Endothelial cell of umbilical vein (primary cell): Measurements from ENCODE around the gene ADM2. TPM values are rescaled to one million over a fixed set of nuclear protein-coding genes. Genes with fewer than 3 reads are reported as not detected.

Experiments used
- BruUV-seq: library from RNA; stranded (reverse); fragments of 400-500 nt; replicated peaks from 2 replicates; lab custom pipeline; 2021; lab: Mats Ljungman, UMichigan
- CTCF ChIA-PET: fragments of 300-600, 350-600 bp; sonication (Branson Sonifier 250); formaldehyde crosslinking; loops from one replicate; lab custom pipeline; 2021; ENCODE audit warnings: antibody characterized with exemption, inconsistent platforms; lab: Charles Lee
- POLR2A ChIA-PET: fragments of 300-600, 350-600 bp; sonication (Branson Sonifier 250); formaldehyde crosslinking; loops from one replicate; lab custom pipeline; 2021; ENCODE audit warnings: antibody characterized with exemption, inconsistent platforms; lab: Charles Lee
- DNase-seq: peaks from one replicate; pipeline ENCODE4 v3.0.0-alpha.2; 2011; ENCODE audit warnings: low read depth, low spot score
- FAIRE-seq: peaks from 2 replicates; lab custom pipeline; 2011; peaks lifted over from hg19 to GRCh38; lab: Jason Lieb, UNC
- H2AFZ ChIP-seq: 2 replicates; pipeline ENCODE4 v1.6.0; 2012; ENCODE audit warnings: low read depth, low read length, control low read depth, inconsistent platforms
- H3K27ac ChIP-seq: 2 replicates; pipeline ENCODE4 v1.5.1; 2011; ENCODE audit warnings: low read depth, mild to moderate bottlenecking, control low read depth, low read length, moderate library complexity; ENCODE audit not compliant: insufficient read depth
- H3K27me3 ChIP-seq, 2 experiments: 2 replicates each; pipeline versions ENCODE4 v1.6.0 to v1.6.1; 2011; ENCODE audit warnings: low read length in 2 of 2, mixed read lengths in 1 of 2; ENCODE audit not compliant: control insufficient read depth in 2 of 2, insufficient read depth in 2 of 2
- H3K36me3 ChIP-seq, 2 experiments: 2 replicates in 1 of 2; 3 replicates in 1 of 2; pipeline ENCODE4 v1.5.1; 2011; ENCODE audit warnings: low read length in 2 of 2, mild to moderate bottlenecking in 1 of 2, moderate library complexity in 1 of 2; ENCODE audit not compliant: control insufficient read depth in 2 of 2, insufficient read depth in 2 of 2; ENCODE audit errors: extremely low read depth in 1 of 2
- H3K4me1 ChIP-seq: 3 replicates; pipeline ENCODE4 v1.5.1; 2011; ENCODE audit warnings: mild to moderate bottlenecking, low read length; ENCODE audit not compliant: control insufficient read depth, insufficient read depth; ENCODE audit errors: extremely low read depth
- H3K4me2 ChIP-seq: 2 replicates; pipeline ENCODE4 v1.6.1; 2011; ENCODE audit warnings: low read length, control low read depth, mixed read lengths; ENCODE audit not compliant: insufficient read depth
- H3K4me3 ChIP-seq, 3 experiments: fragments of 200-600 bp in 1 of 3; sonication (generic), shearing (Covaris generic) in 1 of 3; replicated peaks in 1 of 3; 2 replicates each; pipeline ENCODE4 v1.5.1; 2011 to 2016; ENCODE audit warnings: control low read depth in 3 of 3, low read length in 3 of 3, mild to moderate bottlenecking in 2 of 3, inconsistent platforms in 1 of 3, low read depth in 1 of 3, moderate library complexity in 1 of 3; ENCODE audit not compliant: insufficient read depth in 1 of 3
- H3K79me2 ChIP-seq: 2 replicates; pipeline ENCODE4 v1.6.0; 2012; ENCODE audit warnings: low read length, inconsistent platforms; ENCODE audit not compliant: control insufficient read depth, insufficient read depth
- H3K9ac ChIP-seq: replicated peaks from 2 replicates; pipeline ENCODE3; 2011; ENCODE audit warnings: low read length, control low read depth; ENCODE audit not compliant: insufficient read depth; ENCODE audit errors: extremely low read depth
- H3K9me1 ChIP-seq: replicated peaks from 3 replicates; pipeline ENCODE4 v1.6.0; 2011; ENCODE audit warnings: mild to moderate bottlenecking, low read length; ENCODE audit not compliant: control insufficient read depth, insufficient read depth; ENCODE audit errors: extremely low read depth
- H3K9me3 ChIP-seq: replicated peaks from 2 replicates; pipeline ENCODE4 v1.5.1; 2012; ENCODE audit warnings: low read length, inconsistent platforms; ENCODE audit not compliant: control insufficient read depth, insufficient read depth
- H4K20me1 ChIP-seq: replicated peaks from 2 replicates; pipeline ENCODE3; 2011; ENCODE audit warnings: mild to moderate bottlenecking, low read length; ENCODE audit not compliant: control insufficient read depth, insufficient read depth; ENCODE audit errors: extremely low read depth
- EZH2 ChIP-seq: IDR thresholded peaks from 2 replicates; pipeline ENCODE4 v1.6.1; 2012; ENCODE audit warnings: borderline replicate concordance, low read depth, mild to moderate bottlenecking, moderate library complexity, low read length, inconsistent platforms; ENCODE audit not compliant: severe bottlenecking
- FOS ChIP-seq: IDR thresholded peaks from 2 replicates; pipeline ENCODE4 v1.6.1; 2011; ENCODE audit warnings: mild to moderate bottlenecking, low read length, moderate library complexity, borderline replicate concordance; ENCODE audit not compliant: insufficient read depth
- GATA2 ChIP-seq: IDR thresholded peaks from 2 replicates; pipeline ENCODE4 v1.7.0; 2011; ENCODE audit warnings: low read depth, mild to moderate bottlenecking, moderate library complexity, mixed read lengths, low read length; ENCODE audit not compliant: insufficient read length, insufficient read depth
- JUN ChIP-seq: IDR thresholded peaks from 2 replicates; pipeline ENCODE4 v1.6.1; 2011; ENCODE audit warnings: borderline replicate concordance, low read depth; ENCODE audit not compliant: insufficient read length, insufficient read depth
- MYC ChIP-seq: IDR thresholded peaks from one replicate; pipeline ENCODE4 v1.6.1; 2011; ENCODE audit warnings: mild to moderate bottlenecking, low read depth, low read length
- POLR2A ChIP-seq: IDR thresholded peaks from 2 replicates; pipeline ENCODE4 v1.6.1; 2012; ENCODE audit warnings: low read depth, mild to moderate bottlenecking, control low read depth, low read length
- POLR2AphosphoS5 ChIP-seq: IDR thresholded peaks from 2 replicates; pipeline ENCODE4 v1.6.1; 2012; ENCODE audit warnings: low read depth, mild to moderate bottlenecking, control low read depth, low read length, moderate library complexity; ENCODE audit not compliant: insufficient read depth
- dilution Hi-C: fragments of 300-500 bp; cut with MboI; formaldehyde crosslinking; loops from one replicate; pipeline ENCODE4 v1.15.0; 2019; ENCODE audit warnings: low sequenced_read_pairs; ENCODE audit not compliant: extremely low pct_ligation_motif_present
- intact Hi-C: fragments of 100-400 bp; cut with micrococcal nuclease; formaldehyde crosslinking; loops from one replicate; pipeline ENCODE4 v1.10.0; 2022
- polyA plus RNA-seq, 4 experiments: library from polyadenylated mRNA; depleted of rRNA in 3 of 4; stranded (reverse) in 3 of 4; unstranded in 1 of 4; fragments of >200 nt; gene quantifications; 2 replicates each; pipeline versions ENCODE4 v1.2.1 to v1.2.3, GENCODE V29; 2011 to 2012; ENCODE audit warnings: missing spikeins in 1 of 4
- total RNA-seq: library from RNA; stranded (reverse); gene quantifications from 2 replicates; pipeline ENCODE4 v1.2.3, GENCODE V29; 2021
- TF ChIP-seq, protein P1 (sequence below), 2 donors: IDR thresholded peaks; 1 replicate in 1 of 2; 2 replicates in 1 of 2; pipeline ENCODE4 v1.5.1; 2011; ENCODE audit warnings: low read length in 2 of 2, mild to moderate bottlenecking in 2 of 2, moderate library complexity in 2 of 2, control low read depth in 1 of 2, inconsistent platforms in 1 of 2, low read depth in 1 of 2; ENCODE audit not compliant: insufficient read depth in 1 of 2; ENCODE audit errors: extremely low read depth in 1 of 2
- TF ChIP-seq, protein P2 (sequence below): IDR thresholded peaks from 2 replicates; pipeline ENCODE4 v1.6.1; 2011; ENCODE audit not compliant: insufficient read depth, insufficient read length

ADM2 gene
- total and polyA plus RNA-seq, 2 donors (not counting 3 experiments of a cell fraction or from before 2014, with no cell fraction given) = 0.28 to 1.5 TPM

DNA sequence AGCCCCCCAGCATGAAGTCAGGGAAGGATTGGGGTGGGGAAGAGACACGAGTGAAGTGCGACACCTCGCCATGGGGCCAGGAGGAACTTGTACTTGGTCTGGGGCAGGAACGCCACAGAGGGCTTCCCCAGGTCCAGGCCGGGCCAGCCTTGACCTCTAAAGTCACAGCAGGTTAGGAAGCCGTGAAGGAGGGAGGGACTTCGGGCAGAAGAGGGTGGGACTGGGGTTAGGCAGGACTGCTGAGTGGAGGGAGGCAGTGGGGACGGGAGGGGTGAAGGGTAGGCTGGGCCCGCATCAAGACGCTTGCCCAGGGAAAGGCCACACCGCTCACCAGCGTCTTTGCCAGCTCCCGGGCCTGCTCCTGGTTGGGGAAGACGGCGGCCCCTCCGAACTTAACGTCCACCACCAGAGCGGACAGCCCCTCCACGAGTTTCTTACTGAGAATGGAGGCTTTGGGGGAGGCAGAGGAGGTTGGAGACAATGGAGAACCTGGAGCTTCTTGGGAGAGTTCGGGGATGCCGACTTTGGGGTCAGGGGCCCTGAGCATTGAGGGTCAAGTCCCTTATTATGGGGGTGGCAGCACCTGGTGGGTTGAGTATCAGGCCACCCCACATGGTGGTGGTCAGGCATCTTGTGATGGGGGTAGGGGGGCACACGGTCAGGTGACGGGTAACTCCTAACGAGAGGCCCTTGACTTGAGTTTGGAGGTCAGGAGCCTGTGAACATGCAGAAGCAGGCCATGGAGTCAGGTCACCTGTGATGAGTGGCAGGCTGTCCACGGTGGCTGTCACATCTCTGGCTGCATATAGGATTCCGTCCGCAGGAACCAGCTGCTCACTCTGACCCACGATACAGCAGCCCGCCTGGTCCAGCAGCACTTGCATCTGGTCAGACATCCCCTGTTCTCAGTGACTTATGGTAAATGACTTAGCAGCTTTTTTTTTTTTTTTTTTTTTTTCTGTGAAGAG is 45.8 kb downstream of the ADM2 start:
- FAIRE-seq (no peak), DNase-seq (no peak)
- peak overlapping the region; percentile 45 for H3K4me2 ChIP-seq
- dilution Hi-C loops = no loop called here
- no peak overlapping the region for H3K27ac ChIP-seq
- H2AFZ ChIP-seq = peak overlapping the region; percentile 75
- H3K4me3 ChIP-seq = peak overlapping the region in 1 of 3 experiments; percentile 66
- H3K36me3 ChIP-seq = peaks cover 0 to 16% of the 10 kb centered on the region in 2 experiments
- ChIA-PET CTCF (interaction anchor here (0.5 to 2.7 kb wide), 6 partner anchors 12 to 248 kb away, joined by 3 to 21 read pairs (median 3); partner anchors contain the start of genes LMF2 and NCAPH2), POLR2A (no interaction called here)
- no peaks in the 10 kb centered on the region for H3K9me3 ChIP-seq
- H3K79me2 ChIP-seq = peaks cover 10% of the 10 kb centered on the region
- H3K9ac ChIP-seq = no peak overlapping the region
- no peaks in the 10 kb centered on the region for H4K20me1 ChIP-seq
- H3K27me3 ChIP-seq = peaks cover 3 to 13% of the 10 kb centered on the region in 2 experiments
- peaks cover 28% of the 10 kb centered on the region for H3K4me1 ChIP-seq
- TF ChIP-seq, protein P1, sequence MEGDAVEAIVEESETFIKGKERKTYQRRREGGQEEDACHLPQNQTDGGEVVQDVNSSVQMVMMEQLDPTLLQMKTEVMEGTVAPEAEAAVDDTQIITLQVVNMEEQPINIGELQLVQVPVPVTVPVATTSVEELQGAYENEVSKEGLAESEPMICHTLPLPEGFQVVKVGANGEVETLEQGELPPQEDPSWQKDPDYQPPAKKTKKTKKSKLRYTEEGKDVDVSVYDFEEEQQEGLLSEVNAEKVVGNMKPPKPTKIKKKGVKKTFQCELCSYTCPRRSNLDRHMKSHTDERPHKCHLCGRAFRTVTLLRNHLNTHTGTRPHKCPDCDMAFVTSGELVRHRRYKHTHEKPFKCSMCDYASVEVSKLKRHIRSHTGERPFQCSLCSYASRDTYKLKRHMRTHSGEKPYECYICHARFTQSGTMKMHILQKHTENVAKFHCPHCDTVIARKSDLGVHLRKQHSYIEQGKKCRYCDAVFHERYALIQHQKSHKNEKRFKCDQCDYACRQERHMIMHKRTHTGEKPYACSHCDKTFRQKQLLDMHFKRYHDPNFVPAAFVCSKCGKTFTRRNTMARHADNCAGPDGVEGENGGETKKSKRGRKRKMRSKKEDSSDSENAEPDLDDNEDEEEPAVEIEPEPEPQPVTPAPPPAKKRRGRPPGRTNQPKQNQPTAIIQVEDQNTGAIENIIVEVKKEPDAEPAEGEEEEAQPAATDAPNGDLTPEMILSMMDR (IDR thresholded peaks at IDR 0.05; ENCODE audit: extremely low read depth in 1 of 2, insufficient read depth in 1 of 2, low read depth in 1 of 2, low read length in 2 of 2) = no peak
- TF ChIP-seq MYC (no peak), POLR2AphosphoS5 (no peak), EZH2 (no peak), JUN (no peak), POLR2A (no peak), GATA2 (no peak), FOS (no peak)
- TF ChIP-seq, protein P2, sequence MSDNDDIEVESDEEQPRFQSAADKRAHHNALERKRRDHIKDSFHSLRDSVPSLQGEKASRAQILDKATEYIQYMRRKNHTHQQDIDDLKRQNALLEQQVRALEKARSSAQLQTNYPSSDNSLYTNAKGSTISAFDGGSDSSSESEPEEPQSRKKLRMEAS = no peak
- no peaks in the 10 kb centered on the region for H3K9me1 ChIP-seq
- TSS peak; percentile 2 for BruUV-seq
- intact Hi-C loops = no loop called here
